Measurements from ENCODE around the gene PTPN2.

DNA sequence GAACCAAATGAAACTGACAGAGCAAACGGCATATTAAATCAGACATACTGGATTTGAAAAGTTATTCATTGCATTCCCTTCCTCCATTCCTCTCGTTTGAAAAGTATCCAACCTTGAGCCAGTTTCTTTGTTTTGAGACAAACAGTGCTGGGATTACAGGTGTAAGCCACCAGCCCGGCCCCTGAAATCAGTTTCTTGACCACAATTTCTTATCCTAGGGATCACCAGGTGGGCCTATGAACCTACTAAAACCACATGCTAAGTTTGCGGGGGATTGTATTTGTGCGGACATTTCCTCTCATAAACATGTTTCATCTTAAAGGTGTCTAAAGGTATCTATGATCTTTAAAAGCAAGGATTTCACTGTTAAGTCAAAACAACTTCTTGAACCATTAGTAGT is 11.6 kb downstream of the PTPN2 start:
- no peak for TF ChIP-seq GATA2 (IDR thresholded peaks at IDR 0.05; ENCODE audit: low read depth, low read length)
- no peak for TF ChIP-seq GATA3 (IDR thresholded peaks at IDR 0.05; ENCODE audit: low read depth, low read length)
